Effector CD4-positive, alpha-beta T cell (primary cell): Measurements from ENCODE around the gene ZSWIM6.

ENCODE experiments used
- DNase-seq: peaks from one replicate; pipeline ENCODE4 v3.0.0-alpha.2; 2020

Gene ZSWIM6

GRCh38 chr5:61496446-61496845, 164.4 kb downstream of the ZSWIM6 start:
- no peak for DNase-seq

- no peak for DNase-seq
Measured at GRCh38 chr5:61496860-61497259, 164.8 kb downstream of the ZSWIM6 start.

- no peak for DNase-seq
Measured at GRCh38 chr5:61498121-61498520, 166.1 kb downstream of the ZSWIM6 start.

- DNase-seq: no peak
Measured at GRCh38 chr5:61501971-61502370, 169.9 kb downstream of the ZSWIM6 start.

GRCh38 chr5:61504143-61504770, 172.2 kb downstream of the ZSWIM6 start:
- DNase-seq: no peak

GRCh38 chr5:61505281-61505680, 173.2 kb downstream of the ZSWIM6 start:
- DNase-seq: no peak

- no peak for DNase-seq
Measured at GRCh38 chr5:61507232-61507631, 175.2 kb downstream of the ZSWIM6 start.

- no peak for DNase-seq
Measured at GRCh38 chr5:61516946-61517345, 184.9 kb downstream of the ZSWIM6 start.

- DNase-seq: no peak
Measured at GRCh38 chr5:61519728-61520277, 187.7 kb downstream of the ZSWIM6 start.

GRCh38 chr5:61523073-61523472, 191.0 kb downstream of the ZSWIM6 start:
- no peak for DNase-seq

GRCh38 chr5:61523997-61524396, 191.9 kb downstream of the ZSWIM6 start:
- no peak for DNase-seq

- DNase-seq: no peak
Measured at GRCh38 chr5:61525512-61526206, 193.6 kb downstream of the ZSWIM6 start.

GRCh38 chr5:61526207-61526519, 194.1 kb downstream of the ZSWIM6 start:
- DNase-seq: no peak

- no peak for DNase-seq
Measured at GRCh38 chr5:61532983-61533382, 200.9 kb downstream of the ZSWIM6 start.

GRCh38 chr5:61534481-61535267, 202.6 kb downstream of the ZSWIM6 start:
- no peak for DNase-seq

GRCh38 chr5:61535828-61536227, 203.8 kb downstream of the ZSWIM6 start:
- DNase-seq: no peak

GRCh38 chr5:61536922-61537321, 204.9 kb downstream of the ZSWIM6 start:
- no peak for DNase-seq

GRCh38 chr5:61538722-61539501, 206.9 kb downstream of the ZSWIM6 start:
- no peak for DNase-seq

GRCh38 chr5:61549530-61549929, 217.5 kb downstream of the ZSWIM6 start:
- DNase-seq: no peak

GRCh38 chr5:61551637-61552313, 219.7 kb downstream of the ZSWIM6 start:
- DNase-seq: no peak

- no peak for DNase-seq
Measured at GRCh38 chr5:61559146-61559545, 227.1 kb downstream of the ZSWIM6 start.

GRCh38 chr5:61559722-61560121, 227.7 kb downstream of the ZSWIM6 start:
- DNase-seq: no peak
